HG03064 (cell line): ENCODE results near the gene LRRC43.

Experiments used
- ATAC-seq: cut with Tn5 transposase; IDR thresholded peaks from one replicate; pipeline ENCODE4 v1.9.1; 2021; ENCODE audit warnings: low read depth; ENCODE audit not compliant: unreplicated experiment

Gene LRRC43

GRCh38 chr12:122182887-122183587, at the start of gene LRRC43:
Gene LRRC43, plus strand, starts transcription at chr12:122183123. Its CDS starts 22 bp downstream, at chr12:122183145.
- ATAC-seq, result no peak

DNA sequence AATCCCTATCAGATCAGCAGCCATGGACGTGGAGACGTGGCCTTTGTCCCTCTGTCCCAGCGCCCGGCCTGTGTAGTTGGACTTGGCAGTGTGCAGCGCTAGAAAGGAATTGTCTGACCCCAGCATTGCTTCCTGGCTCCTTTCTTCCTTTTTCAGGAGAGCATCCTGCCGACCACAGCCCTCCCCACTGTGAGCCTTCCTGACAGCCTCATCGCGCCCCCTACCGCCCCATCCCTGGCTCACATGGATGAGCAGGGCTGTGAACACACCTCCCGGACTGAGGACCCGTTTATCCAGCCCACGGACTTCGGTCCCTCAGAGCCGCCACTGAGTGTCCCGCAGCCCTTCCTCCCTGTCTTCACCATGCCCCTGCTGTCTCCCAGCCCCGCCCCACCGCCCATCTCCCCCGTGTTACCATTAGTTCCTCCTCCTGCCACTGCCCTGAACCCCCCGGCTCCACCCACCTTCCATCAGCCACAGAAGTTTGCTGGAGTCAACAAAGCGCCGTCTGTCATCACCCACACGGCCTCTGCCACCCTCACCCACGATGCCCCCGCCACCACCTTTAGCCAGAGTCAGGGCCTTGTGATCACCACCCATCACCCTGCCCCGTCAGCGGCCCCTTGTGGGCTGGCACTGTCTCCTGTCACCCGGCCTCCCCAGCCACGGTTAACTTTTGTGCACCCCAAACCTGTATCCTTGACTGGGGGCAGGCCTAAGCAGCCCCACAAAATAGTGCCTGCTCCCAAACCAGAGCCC, 49.6 kb upstream of the LRRC43 start:
- ATAC-seq, result no peak

DNA sequence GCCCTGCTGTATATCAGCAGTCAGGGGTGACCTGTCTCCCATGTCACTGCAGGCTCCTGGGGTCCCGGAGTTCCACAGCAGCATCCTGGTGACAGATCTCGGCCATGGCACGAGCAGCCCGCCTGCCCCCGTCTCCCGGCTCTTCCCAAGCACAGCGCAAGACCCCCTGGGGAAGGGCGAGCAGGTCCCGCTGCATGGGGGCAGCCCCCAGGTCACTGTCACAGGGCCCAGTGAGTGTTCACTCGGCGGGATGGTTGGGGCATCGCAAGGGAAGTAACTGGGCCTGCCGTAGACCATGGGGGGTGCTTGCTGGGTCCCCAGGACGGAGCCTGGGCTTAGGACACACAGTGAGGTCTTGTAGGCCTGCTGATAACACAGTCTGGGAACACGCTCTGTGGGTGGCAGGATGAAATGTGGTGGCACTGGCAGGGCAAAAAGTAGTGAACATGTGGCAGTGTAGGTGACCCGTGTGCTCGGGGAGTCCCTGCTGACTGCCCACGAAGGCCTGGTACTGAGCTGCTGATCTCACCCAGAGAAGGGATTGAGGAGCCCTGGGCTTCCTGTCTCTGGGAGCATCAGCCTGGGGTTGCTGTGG, 47.4 kb upstream of the LRRC43 start:
- ATAC-seq, result no peak

- no peak for ATAC-seq
Observed at GRCh38 chr12:122137229-122137628, 45.7 kb upstream of the LRRC43 start.

- no peak for ATAC-seq
Observed at GRCh38 chr12:122137681-122138080, 45.2 kb upstream of the LRRC43 start.

DNA sequence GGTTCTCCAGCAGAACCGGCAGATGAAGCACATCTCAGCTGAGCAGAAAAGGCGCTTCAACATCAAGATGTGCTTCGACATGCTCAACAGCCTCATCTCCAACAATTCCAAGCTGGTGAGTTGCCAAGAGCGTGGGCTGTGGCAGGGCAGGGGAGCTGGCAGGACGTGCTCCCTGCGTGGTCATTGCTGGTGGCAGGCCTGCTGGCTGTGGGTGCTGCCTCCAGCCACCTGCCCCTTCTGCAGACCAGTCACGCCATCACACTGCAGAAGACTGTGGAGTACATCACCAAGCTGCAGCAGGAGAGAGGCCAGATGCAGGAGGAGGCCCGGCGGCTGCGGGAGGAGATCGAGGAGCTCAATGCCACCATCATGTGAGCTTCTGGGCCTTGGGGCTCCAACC, 44.7 kb upstream of the LRRC43 start:
- ATAC-seq, result no peak

- no peak for ATAC-seq
Observed at GRCh38 chr12:122138616-122139015, 44.3 kb upstream of the LRRC43 start.

GRCh38 chr12:122139266-122139665, 43.7 kb upstream of the LRRC43 start:
- ATAC-seq, result no peak

GRCh38 chr12:122139941-122140340, 43.0 kb upstream of the LRRC43 start:
- ATAC-seq, result no peak

- no peak for ATAC-seq
Observed at GRCh38 chr12:122140467-122141257, 42.3 kb upstream of the LRRC43 start.

DNA sequence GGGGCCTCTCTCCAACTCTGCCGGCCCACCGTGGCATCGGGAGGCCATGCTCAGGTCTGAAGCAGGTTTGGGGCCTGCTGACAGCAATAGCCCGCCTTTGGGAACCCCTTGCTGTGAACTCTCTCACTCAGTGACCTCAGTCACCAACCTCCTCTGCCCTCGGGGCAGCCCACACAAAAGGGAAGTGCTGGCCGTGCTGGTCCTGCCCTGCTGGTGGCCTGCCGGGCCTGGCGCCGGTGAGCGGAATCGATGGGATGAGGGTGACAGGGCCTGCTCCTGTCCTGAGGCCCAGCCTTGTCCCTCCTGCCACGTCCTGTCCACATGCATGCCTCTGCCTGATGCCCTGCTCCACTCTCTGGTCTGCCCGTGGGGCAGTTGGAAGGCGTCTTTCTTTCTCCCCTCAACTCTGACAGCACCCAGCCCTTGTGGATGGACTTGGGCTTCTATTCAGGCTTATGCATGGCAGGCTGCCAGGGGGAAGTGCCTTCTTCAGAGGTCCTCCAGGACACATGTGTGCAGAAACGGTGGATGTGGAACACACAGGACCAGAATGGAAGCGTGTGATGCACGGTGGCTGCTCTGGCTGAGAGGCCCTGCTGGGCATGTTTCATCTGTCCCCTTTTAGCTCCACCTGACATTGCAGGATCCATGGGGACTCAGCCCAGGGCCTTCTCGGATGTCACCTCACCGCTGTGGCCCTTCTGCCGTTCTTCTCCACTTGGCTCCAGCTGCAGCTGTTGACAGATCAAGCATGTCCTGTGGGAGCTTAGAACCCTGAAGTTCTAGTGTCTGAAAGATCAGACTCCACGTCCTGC, 40.8 kb upstream of the LRRC43 start:
- ATAC-seq, result no peak

DNA sequence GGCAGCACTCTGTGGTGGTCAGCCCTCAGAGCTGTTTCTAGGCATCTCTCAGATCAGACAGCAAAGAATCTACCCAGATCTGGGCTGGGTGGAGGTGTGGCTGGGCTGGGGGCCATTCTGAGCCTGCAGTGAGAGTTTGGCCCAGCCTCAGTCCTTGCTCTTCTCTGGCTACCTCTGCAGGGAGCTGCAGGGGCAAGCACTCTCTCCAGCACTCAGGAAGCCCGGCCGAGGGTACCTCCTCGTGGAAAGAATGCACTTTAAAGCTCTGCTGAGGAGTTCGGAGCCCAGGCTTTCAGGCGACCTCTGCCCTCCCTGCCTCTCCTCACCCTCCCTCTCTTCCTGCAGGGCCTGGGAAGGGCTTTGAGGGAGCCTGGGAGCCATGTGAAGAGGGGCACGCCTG, 40.1 kb upstream of the LRRC43 start:
- no peak for ATAC-seq

GRCh38 chr12:122144885-122145284, 38.0 kb upstream of the LRRC43 start:
- ATAC-seq, result no peak

GRCh38 chr12:122145505-122146330, 37.2 kb upstream of the LRRC43 start:
- ATAC-seq, result no peak

DNA sequence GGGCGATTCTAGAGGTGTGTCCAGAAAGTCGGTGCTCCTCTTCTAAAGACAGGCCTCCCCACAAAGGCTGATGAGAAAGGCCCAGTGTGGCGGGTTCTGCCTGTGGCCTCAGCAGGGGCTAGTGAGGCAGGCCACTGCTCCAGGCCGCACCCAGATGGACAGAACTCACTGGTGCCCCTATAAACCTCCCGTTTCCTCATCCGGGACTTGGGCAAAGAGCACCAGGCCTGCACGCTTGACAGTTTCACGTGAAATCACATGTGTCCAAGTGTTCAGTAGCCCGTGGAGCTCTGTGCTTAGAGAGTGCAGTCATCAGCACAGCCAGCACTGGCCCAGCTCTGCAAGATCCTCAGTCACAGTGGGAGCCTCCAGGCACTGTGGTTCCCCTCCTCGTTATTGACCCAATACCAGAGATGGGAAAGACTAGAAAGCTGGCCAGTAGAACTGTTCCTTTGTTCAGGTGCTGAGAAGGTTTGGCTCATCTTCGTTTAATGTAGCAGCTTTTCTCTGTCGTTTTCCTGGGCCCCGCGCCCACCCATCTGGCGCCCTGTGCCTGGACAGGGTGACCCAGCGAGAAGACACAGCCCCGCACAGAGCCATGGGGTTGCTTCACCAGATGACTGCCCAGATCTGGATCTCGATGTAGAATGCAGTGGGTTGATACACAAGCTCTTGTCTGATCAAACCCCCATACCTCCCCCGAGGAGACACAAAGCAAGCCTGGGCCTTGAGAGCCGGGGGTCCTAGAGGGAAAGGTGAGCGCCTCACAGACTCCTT, 35.2 kb upstream of the LRRC43 start:
- ATAC-seq, result no peak

DNA sequence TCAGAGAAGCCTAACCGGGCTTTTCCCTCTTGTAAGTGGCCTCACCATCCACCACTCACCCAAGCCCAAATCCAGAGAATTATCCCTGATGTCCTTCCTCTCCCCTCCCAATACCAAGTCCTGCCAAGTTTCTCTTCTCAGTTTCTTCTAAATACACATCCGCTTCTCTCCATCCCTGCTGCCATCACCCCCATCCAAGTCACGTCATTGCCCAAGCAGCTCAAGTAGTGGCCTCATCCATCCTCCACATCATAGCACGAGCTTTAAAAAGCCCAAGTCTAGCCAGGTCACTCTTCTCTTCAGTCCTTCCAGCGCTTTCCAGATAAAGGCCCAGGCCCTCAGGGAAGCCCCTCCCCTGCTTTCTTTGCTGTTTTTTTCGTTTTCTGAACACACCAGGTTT, 34.3 kb upstream of the LRRC43 start:
- no peak for ATAC-seq

GRCh38 chr12:122150127-122150681, 32.7 kb upstream of the LRRC43 start:
- no peak for ATAC-seq

DNA sequence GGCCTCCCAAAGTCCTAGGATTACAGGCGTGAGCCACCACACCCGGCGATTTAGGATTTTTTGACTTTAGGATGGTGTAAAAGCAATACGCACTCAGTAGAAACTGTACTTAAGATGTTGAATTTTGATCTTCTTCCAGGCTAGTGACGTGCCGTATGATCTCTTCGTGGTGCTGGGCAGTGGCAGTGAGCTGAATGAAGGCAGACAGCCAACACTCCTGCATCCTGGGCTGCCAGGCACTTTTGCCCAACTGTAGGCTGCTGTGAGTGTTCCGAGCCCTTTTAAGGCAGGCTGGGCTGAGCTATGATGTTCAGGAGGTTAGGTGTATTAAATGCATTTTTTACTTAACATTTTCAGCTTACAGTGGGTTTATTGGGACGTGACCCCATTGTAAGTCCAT, 30.2 kb upstream of the LRRC43 start:
- no peak for ATAC-seq
